Fibroblast of skin of right biceps (primary cell): ENCODE results near the gene QSER1.
"Not testable (repeated sequence)": the region's sequence is repeated elsewhere in the genome, so short reads cannot be mapped to it uniquely, and the experiment has no call there.

Experiments used
- DNase-seq: peaks from one replicate; pipeline ENCODE4 v3.0.0-alpha.2; 2013

QSER1 gene

GRCh38 chr11:32892355-32893092, at the start of gene QSER1:
Gene QSER1 (plus strand): TSS chr11:32892811. CDS start chr11:32893126, 315 bp downstream.
- DNase-seq: peak; percentile 72

GRCh38 chr11:32843544-32843943, 49.1 kb upstream of the QSER1 start:
- DNase-seq: no peak

GRCh38 chr11:32847511-32847910, 45.1 kb upstream of the QSER1 start:
- DNase-seq: no peak

- no peak for DNase-seq
These were observed 42.9 kb upstream of the QSER1 start for GRCh38 chr11:32849761-32850160.

GRCh38 chr11:32851251-32851650, 41.4 kb upstream of the QSER1 start:
- no peak for DNase-seq

GRCh38 chr11:32852207-32852606, 40.4 kb upstream of the QSER1 start:
- DNase-seq: peak; percentile 17

GRCh38 chr11:32855601-32856000, 37.0 kb upstream of the QSER1 start:
- DNase-seq: no peak

GRCh38 chr11:32858731-32859130, 33.9 kb upstream of the QSER1 start:
- DNase-seq: no peak

GRCh38 chr11:32861850-32862577, 30.6 kb upstream of the QSER1 start:
- no peak for DNase-seq

GRCh38 chr11:32864555-32864954, 28.1 kb upstream of the QSER1 start:
- no peak for DNase-seq

- DNase-seq: not testable (repeated sequence)
These were observed 23.9 kb upstream of the QSER1 start for GRCh38 chr11:32868752-32869151.

GRCh38 chr11:32870676-32871075, 21.9 kb upstream of the QSER1 start:
- no peak for DNase-seq

GRCh38 chr11:32874132-32874531, 18.5 kb upstream of the QSER1 start:
- DNase-seq: no peak

GRCh38 chr11:32881286-32881685, 11.3 kb upstream of the QSER1 start:
- DNase-seq: no peak

GRCh38 chr11:32883421-32883820, 9.2 kb upstream of the QSER1 start:
- no peak for DNase-seq

- DNase-seq: no peak
These were observed 8.6 kb upstream of the QSER1 start for GRCh38 chr11:32884023-32884422.

GRCh38 chr11:32884770-32885384, 7.7 kb upstream of the QSER1 start:
- peak; percentile 9 for DNase-seq

GRCh38 chr11:32885556-32885955, 7.1 kb upstream of the QSER1 start:
- DNase-seq: no peak

GRCh38 chr11:32886180-32886579, 6.4 kb upstream of the QSER1 start:
- no peak for DNase-seq

- DNase-seq: not testable (repeated sequence)
These were observed 4.8 kb upstream of the QSER1 start for GRCh38 chr11:32887707-32888383.

GRCh38 chr11:32888384-32888710, 4.3 kb upstream of the QSER1 start:
- DNase-seq: not testable (repeated sequence)

- DNase-seq: peak; percentile 40
These were observed 3.8 kb upstream of the QSER1 start for GRCh38 chr11:32888805-32889204.

GRCh38 chr11:32890843-32891656, 1.6 kb upstream of the QSER1 start:
- no peak for DNase-seq
